ENCODE results near the gene COL28A1.

DNA sequence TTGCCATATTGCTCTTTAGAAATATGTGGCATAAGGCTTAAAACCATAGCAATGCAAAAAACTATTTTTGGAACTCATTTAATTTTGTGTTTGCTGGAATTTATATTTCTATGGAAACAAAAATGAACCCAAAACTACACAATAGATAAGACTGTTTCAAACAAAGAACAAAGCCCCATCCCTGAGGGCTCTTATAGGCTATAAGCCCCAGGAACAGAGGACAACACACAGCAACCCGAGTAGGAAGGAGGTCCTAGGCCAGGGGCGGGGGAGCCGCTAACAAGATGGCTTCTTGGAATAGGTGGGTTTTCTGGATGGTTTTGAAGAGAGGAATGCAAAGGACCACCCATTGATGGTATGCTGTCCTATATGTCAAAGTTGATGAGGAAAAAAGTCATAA, 8.6 kb downstream of the COL28A1 start:
- no peak for TF ChIP-seq POLR2A (IDR thresholded peaks at IDR 0.05; ENCODE audit: low read depth, low read length)
- TF ChIP-seq POLR2AphosphoS5 (IDR thresholded peaks at IDR 0.05; ENCODE audit: low read depth, low read length): no peak
- TF ChIP-seq TAF1 (IDR thresholded peaks at IDR 0.05; ENCODE audit: borderline replicate concordance, low read depth, low read length): no peak

Data from GM12892 (cell line).